Measurements from ENCODE around the gene FER1L5.

Gene FER1L5

GRCh38 chr2:96702098-96702785 is 59.7 kb downstream of the FER1L5 start:
- DNase-seq (ENCODE audit: extremely low read depth, insufficient read length) = no peak
- Histone ChIP-seq H3K4me3 (replicated peaks; ENCODE audit: low read depth, low read length) (no peak overlapping the region), H3K27me3 (replicated peaks; ENCODE audit: control insufficient read depth, insufficient read depth, low read length) (no peaks in the 10 kb centered on the region), H3K36me3 (ENCODE audit: control insufficient read depth, insufficient read depth, low read length) (peaks cover 11% of the 10 kb centered on the region)
- TF ChIP-seq, protein P1, sequence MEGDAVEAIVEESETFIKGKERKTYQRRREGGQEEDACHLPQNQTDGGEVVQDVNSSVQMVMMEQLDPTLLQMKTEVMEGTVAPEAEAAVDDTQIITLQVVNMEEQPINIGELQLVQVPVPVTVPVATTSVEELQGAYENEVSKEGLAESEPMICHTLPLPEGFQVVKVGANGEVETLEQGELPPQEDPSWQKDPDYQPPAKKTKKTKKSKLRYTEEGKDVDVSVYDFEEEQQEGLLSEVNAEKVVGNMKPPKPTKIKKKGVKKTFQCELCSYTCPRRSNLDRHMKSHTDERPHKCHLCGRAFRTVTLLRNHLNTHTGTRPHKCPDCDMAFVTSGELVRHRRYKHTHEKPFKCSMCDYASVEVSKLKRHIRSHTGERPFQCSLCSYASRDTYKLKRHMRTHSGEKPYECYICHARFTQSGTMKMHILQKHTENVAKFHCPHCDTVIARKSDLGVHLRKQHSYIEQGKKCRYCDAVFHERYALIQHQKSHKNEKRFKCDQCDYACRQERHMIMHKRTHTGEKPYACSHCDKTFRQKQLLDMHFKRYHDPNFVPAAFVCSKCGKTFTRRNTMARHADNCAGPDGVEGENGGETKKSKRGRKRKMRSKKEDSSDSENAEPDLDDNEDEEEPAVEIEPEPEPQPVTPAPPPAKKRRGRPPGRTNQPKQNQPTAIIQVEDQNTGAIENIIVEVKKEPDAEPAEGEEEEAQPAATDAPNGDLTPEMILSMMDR (IDR thresholded peaks at IDR 0.05; ENCODE audit: insufficient read depth, low read length, poor library complexity, severe bottlenecking) = no peak

DNA sequence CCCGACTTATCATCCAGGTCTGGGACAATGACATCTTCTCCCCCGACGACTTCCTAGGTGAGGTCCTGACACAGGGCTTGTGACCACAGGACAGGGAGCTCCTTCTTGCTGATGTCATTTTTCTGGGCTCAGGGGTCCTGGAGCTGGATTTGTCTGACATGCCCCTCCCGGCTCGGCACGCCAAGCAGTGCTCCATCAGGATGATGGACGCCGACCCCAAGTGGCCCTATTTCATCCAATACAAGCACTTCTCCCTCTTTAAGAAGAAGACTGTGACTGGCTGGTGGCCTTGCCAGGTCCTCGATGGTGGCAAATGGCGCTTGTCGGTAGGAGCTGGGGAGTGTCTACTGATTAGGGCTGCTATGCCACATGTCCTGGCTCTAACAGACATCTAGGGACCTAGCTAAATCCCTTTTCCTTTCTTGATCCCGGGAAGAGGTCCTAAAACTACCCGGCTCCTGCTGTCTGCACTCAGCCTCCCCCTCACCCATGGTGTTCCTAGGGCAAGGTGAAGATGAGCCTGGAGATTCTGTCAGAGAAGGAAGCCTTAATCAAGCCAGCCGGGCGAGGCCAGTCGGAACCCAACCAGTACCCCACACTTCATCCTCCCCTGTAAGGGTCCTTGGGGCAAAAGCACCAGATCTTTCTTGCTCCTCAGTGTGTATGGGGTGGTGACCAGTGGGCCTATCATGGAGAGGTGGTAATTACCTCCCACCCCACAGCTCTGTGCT is 60.6 kb downstream of the FER1L5 start:
- Histone ChIP-seq H3K4me3 (replicated peaks; ENCODE audit: low read depth, low read length) (no peak overlapping the region), H3K36me3 (ENCODE audit: control insufficient read depth, insufficient read depth, low read length) (peaks cover 14% of the 10 kb centered on the region), H3K27me3 (replicated peaks; ENCODE audit: control insufficient read depth, insufficient read depth, low read length) (no peaks in the 10 kb centered on the region)
- no peak for DNase-seq (ENCODE audit: extremely low read depth, insufficient read length)
- TF ChIP-seq, protein P1 (IDR thresholded peaks at IDR 0.05; ENCODE audit: insufficient read depth, low read length, poor library complexity, severe bottlenecking) = no peak

- no peak for DNase-seq (ENCODE audit: extremely low read depth, insufficient read length)
- Histone ChIP-seq H3K27me3 (replicated peaks; ENCODE audit: control insufficient read depth, insufficient read depth, low read length) (no peaks in the 10 kb centered on the region), H3K36me3 (ENCODE audit: control insufficient read depth, insufficient read depth, low read length) (peaks cover 15% of the 10 kb centered on the region), H3K4me3 (replicated peaks; ENCODE audit: low read depth, low read length) (no peak overlapping the region)
- TF ChIP-seq, protein P1 (IDR thresholded peaks at IDR 0.05; ENCODE audit: insufficient read depth, low read length, poor library complexity, severe bottlenecking) = no peak
Measured at GRCh38 chr2:96710985-96711384, 68.4 kb downstream of the FER1L5 start.

- TF ChIP-seq, protein P1 (IDR thresholded peaks at IDR 0.05; ENCODE audit: insufficient read depth, low read length, poor library complexity, severe bottlenecking) = no peak
- Histone ChIP-seq H3K27me3 (replicated peaks; ENCODE audit: control insufficient read depth, insufficient read depth, low read length) (no peaks in the 10 kb centered on the region), H3K36me3 (ENCODE audit: control insufficient read depth, insufficient read depth, low read length) (peaks cover 4% of the 10 kb centered on the region), H3K4me3 (replicated peaks; ENCODE audit: low read depth, low read length) (no peak overlapping the region)
- DNase-seq (ENCODE audit: extremely low read depth, insufficient read length) = no peak
Measured at GRCh38 chr2:96715658-96716057, 73.1 kb downstream of the FER1L5 start.

- Histone ChIP-seq H3K36me3 (ENCODE audit: control insufficient read depth, insufficient read depth, low read length) (peaks cover 4% of the 10 kb centered on the region), H3K27me3 (replicated peaks; ENCODE audit: control insufficient read depth, insufficient read depth, low read length) (no peaks in the 10 kb centered on the region), H3K4me3 (replicated peaks; ENCODE audit: low read depth, low read length) (no peak overlapping the region)
- TF ChIP-seq, protein P1 (IDR thresholded peaks at IDR 0.05; ENCODE audit: insufficient read depth, low read length, poor library complexity, severe bottlenecking) = no peak
- no peak for DNase-seq (ENCODE audit: extremely low read depth, insufficient read length)
Measured at GRCh38 chr2:96716388-96716787, 73.8 kb downstream of the FER1L5 start.
